Activated CD8-positive, alpha-beta memory T cell treated with anti-CD3 and anti-CD28 coated beads, Interleukin-2, amount 50 U/mL, for 24 hours (primary cell): ENCODE measurements around the gene HERPUD2.
"Not testable (repeated sequence)": the region's sequence is repeated elsewhere in the genome, so short reads cannot be mapped to it uniquely, and the experiment has no call there.

ENCODE experiments used
- DNase-seq: peaks from one replicate; pipeline ENCODE4 v3.0.0-alpha.2; 2020; ENCODE audit errors: extremely low read depth

HERPUD2 gene

DNA sequence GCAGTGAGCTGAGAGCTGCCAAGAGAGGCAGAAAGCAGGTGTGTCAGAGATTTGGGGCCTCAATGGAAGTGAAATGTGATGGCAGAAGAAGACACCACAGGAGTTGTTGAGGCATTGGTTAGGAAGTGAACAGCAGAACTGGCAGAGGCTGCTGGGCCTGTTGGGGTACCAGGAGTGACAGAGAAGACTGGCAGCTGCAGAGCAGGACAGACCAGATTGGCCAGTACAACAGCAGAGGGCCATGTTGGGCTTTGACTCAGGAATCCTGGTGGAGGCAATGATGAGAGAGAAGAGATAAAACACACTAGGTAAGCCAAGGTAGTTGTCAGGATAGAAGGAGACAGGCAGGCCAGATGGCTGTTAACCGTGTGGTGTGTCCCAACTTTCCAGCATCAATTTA lies 19.9 kb upstream of the HERPUD2 start:
- DNase-seq, result no peak

DNA sequence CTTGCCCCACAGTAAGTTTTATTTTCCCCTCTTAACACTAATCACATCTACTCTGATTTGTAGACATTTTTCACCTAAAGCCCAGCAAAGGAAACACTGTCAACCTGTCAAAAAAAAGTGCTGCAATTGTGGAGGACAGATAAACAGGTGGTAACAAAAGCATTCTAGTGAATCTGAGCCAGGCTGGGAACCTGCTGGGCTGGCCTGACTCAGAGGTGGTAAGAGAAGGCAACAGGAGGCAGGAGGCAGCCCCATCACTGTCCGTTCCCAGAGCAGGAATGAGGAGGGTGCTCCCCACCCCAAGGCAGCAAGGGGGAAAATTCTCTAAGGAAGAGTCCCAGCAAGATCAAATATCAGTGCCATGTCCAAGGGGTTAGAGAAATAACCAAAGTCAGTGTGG lies 19.5 kb upstream of the HERPUD2 start:
- DNase-seq, result no peak

DNA sequence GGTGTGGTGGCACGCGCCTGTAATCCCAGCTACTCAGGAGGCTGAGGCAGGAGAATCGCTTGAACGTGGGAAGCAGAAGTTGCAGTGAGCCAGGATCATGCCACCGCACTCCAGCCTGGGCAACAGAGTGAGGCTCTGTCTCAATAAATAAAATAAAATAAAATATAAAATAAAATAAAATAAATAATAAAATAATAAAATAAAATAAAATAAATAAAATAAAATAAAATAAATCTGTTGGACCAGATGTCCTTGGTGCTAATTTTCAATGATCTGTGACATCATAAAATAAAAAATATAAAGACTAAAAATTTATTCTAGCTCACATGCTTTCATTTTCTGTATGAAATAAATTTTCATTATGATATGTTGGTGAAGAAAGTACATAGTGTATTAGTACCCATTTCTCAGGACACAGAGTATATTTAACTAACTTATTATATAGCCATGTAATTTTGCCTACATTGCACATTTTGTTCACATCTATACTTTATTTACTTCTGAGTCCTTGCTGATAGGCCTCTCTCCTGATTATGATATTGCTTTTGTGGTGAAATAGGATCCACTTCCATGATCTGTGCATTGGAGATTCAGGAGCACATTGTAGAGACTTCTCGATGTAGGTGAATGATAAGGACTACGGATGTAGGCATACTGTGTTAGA lies 17.8 kb upstream of the HERPUD2 start:
- no peak for DNase-seq

DNA sequence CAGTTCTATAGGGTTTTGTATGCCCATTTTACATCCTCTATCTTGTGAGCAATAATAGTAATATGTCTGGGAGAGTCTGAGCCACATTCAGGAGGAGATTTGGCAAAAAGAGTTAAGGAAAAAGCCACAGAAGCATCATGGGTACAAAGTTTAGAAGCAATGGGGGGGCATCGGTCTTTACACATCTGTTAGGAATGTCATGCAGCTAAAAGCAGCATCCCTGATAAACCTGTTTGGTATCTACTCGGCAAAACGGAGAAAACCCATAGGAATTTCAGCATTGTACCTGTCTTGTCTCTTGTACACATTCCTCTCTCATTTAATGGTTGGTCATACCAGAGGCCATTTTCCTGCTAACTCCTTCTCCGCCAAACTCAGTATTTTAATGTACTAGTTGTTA lies 12.5 kb upstream of the HERPUD2 start:
- no peak for DNase-seq

DNA sequence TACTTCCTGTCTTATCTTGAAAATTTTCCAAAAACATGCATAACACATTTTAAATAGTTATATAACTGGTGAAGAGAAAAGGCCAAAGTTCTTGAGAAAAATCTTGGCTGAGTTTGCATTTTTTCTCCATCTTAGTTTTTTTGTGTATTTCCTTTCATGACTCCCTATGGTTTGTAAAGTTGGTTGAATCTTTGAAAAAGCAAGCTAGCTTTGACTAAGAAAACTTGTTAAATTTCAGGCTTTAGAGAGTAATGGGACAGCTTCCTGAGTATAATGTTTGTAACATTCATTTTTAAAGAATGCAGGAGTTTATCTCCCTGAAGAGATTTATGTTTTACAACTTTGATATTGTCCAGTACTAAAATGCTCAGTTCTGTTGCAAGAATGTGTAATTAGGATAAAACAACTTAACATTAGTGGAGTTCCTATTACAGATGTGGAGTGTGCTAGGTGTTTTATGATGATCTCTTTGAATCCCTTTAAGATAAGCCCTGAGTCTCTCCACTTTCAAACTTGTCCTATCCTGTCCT lies 11.1 kb upstream of the HERPUD2 start:
- no peak for DNase-seq

DNA sequence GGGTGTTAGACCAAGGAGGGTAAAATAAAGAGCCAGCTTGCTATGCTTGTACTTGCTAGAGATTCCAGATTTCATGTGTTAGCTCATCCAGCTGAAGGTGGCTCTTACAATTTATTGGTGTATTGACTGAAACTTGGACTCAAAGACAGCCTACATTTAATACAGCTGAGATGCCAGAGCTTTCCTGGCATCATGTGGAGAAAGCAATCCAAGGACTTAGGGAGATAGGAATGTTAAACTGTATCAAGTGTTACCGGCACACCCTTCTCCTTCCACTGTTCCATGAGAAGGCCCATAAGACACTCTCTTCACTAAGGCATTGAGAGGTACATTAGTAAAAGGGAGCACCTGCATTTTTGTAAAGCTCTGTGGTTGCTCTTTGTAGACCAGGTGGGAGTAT lies 9.3 kb upstream of the HERPUD2 start:
- DNase-seq, result no peak

DNA sequence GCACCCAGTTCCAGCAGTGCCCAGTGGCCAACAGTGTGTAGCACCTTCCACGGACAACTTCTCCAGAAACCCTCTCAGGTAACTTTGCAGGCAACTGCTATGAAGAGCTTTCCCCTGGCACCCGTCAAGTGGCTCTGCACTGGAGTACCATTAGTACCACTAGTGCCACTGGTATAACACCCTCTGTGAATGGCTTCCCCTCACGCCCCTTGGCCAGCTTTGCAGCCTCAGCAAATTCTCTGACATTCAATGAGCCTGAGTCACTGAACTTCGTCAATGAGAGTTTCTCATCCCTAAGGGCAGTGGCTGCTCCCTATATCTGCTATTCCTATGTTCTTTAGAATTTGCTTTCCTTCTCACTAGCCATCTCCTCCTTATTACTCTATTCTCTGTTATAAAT lies 7.6 kb upstream of the HERPUD2 start:
- no peak for DNase-seq

DNA sequence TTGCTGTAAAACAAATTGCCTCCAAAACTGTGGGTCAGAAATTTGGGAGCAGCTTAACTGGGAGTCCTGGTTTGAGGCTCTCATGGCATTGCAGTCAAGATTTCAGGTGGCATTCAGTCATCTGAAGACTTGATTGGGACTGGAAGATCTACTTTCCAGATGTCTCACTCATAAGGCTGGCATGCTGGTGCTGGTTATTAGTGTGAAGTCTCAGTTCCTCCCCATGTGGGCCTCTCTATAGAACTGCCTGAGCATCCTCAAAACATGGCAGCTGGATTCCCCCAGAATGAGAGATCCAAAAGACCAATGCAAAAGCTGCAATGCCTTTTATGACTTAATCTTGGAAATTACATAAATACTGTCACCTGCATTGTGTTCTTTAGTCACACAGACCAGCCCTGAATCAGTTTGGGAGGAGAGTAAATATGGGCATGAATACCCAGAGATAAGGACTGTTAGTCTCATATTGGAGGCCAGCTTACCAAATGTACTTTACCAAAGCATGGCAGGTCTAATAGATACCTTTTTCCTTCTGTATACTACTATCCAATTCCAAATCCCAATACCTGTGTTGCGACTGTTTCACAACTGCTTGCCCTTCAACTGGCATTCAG lies 6.5 kb upstream of the HERPUD2 start:
- no peak for DNase-seq

DNA sequence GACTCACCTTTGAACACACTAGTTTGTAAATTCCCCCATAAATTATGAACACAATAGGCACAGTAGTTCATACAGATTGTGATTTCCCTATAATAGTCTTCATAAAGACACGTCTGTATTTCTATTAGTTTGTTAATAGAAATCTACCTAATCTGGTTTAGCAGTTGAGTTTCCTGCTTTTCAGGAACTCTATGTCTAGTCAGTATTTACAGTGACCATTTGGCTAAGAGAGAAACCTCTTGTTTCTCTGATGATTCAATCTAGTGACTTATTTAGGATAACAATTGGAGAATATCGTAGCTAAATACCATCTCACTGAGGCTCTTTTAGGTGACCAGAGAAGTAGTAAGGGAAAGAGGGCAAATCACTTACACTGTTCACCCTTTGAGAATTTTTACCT lies 5.9 kb upstream of the HERPUD2 start:
- DNase-seq, result no peak

DNA sequence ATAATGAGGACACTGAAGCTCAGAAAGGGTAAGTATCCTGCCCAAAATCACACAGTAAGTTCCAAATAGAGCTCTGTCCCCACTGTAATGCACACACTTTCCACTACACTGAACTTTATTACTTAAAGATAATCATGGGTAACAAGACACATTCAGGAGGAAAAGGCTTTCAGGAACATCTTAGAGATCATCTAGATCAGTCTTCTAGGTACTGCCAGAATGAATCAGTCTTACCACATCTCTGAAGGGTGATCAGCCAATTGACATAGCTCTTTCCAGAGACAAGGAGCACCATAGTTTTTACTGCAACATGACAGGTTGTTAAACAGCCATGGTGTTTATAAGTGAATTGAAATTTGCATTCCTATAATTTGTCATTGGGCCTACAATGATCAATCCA lies 5.4 kb upstream of the HERPUD2 start:
- DNase-seq, result no peak

DNA sequence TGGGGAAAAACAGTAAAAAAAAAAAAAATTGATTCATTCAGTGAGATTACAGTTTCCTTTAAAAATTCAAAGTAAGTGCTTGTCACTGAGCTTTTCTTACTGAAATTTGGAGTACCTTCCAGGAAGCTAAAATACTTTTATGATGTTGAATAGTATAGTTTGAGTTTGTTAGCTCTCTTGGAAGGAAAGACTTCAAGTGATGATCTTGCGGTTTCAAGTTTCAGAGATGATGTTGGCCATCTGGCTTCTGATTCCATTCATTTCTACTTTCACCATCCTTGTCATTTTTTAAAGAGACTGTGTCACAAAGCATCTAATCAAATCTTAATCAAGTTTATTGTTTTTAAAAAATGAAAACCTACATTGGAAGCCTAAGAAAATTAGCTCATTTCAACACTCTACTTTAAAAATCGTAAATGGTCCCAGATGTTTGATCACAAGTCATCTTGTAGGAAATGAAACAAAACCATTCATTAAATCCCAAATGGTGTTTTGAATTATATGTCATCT lies 4.9 kb upstream of the HERPUD2 start:
- DNase-seq, result no peak

DNA sequence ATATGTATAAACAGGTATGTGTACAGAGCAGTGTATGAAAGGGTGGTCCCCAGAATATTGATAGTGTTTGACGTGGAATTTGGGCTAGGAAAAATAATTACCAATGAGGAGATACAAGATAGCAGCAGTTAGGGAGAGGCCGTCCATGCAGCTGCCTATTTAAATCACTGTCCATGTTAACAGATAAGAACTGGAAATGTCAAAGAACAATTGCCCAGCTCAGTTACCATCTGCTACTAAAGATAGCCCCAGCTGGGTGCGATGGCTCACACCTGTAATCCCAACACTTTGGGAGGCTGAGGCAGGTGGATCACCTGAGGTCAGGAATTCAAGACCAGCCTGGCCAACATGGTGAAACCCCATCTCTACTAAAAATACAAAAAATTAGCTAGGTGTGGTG lies 3.4 kb upstream of the HERPUD2 start:
- DNase-seq, result not testable (repeated sequence)

DNA sequence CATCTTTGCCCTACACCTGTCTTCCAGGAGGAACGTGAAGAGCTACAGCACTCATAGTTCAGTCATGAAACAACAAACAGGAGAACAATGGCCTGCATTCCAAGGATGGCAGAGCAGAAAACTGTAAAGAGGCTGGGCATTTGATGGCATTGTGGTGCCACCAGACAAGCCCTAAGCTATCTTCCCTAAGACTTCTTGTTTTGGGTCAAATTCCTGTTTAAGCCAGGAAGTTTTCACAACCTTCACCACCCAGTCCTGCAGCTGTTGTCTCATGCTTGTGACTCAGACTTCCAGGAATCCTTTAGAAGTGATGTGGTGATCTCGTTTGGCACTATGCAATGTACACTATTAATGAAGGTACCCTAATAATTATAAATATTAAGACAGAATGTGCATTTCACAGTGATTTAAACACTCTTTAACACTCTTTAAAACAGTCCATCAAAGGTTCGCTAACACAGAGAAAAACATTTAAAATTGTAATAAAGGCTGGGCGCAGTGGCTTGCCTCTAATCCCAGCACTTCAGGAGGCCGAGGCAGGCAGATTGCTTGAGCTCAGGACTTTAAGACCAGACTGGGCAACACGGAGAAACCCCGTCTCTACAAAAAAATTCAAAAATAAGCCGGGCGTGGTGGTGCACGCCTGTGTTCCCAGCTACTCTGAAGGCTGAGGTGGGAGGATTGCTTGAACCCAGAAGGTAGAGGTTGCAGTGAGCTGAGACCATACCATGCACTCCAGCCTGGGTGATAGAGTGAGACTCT lies 2.7 kb upstream of the HERPUD2 start:
- DNase-seq, result no peak

DNA sequence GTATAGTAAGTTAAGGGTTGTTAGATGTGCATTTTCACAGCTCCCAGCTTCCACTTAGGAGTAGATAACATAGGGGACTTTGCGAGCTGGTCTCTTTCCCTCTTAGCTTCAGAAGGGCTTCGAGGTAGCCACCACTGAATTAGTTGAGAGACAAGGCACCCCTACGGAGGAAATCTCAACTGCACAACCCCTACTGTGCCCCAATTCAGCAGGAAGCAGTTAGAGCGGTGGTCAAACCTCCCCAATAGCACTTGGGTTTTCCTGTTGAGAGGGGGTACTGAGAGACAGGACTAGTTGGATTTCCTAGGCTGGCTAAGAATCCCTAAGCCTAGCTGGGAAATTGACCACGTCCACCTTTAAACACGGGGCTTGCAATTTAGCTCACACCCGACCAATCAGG lies 1.1 kb upstream of the HERPUD2 start:
- no peak for DNase-seq

DNA sequence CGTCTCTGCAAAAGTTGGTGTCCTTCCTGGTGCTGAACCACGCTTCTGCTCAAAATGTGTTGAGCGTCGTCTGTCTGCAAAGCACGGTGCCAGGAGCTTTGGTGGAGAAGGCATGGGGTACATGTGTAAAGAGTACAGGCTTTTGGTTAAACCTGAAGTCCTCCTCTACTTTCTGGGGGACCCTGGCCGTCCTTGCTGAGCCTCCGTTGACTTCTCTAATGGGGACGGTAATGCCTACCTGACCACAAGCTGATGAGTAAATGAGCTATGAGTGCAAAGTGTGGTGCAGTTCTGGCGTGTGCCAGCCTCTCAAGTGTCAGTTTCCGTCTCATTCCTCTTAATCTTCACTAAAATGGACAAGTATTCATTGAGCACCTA lies 527 bp upstream of the HERPUD2 start:
- no peak for DNase-seq

DNA sequence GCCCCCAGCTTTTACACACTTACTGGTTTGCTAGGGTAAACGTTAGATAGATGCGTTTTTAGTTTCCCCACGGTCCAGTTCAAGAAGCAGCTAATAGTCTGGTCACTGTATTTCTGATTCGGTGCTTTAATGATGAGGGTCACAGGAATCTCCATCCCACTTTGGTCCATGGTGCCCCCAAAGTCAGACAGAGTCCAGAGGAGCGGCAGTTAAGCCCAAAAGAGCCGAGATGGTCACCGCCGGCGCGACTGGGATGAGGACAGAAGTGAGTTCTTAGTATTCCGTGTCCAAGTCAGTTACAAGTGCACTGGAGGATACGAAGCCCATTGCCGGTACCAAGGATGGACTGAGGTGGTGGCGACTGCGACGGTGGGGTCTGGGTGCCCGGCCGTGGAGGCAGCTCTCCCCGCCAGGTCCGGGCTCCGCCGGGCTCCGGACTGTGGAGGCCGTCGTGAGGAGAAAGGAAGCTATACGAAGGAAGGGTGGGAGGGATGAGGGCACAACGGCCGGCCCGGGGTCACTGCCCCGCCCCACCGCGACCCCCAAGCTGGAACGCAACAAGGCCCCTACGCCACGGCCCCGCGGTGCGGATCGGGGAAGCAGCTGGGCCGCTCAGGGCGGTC lies 663 bp downstream of the HERPUD2 start:
- DNase-seq, result no peak

DNA sequence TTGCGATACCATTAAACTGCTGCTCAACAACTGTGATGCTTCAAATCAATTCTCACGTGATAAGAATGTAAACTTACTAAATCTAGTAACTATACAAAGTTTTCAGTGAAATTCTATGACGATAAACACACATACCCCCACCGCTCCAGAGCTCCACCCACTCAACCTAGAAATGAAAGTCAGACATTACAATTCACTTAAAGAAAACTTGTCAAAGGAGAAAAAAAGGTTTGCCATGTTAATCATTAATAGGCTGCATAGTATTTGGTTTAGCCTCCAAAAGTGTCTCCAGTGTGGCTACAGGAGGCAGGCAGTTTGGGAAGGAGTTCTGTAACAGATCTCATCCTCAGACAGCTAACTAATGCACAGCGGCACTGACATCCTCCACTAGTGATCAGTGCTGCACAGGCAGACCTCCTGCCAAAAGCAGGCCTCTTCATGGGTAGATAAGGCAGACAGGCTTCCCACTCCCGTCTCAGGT lies 3.1 kb downstream of the HERPUD2 start:
- DNase-seq, result no peak

DNA sequence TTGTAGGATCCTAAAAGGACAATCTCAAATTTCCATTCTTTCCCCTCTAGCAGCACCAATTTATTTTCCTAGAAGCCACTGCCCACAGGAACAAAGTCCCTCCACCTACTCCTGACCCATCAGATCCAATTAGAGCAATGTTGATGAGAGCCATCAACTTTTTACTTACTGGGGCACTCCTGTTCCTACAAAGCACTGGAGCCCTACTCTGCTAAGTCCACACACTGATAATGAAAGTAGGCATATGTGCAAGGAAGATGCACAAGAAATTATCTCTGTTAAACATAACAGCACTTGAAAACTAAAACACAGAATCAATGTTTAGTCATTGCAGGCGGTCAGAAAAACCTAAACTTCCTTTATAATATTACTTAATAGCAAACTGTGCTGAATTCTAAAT lies 3.6 kb downstream of the HERPUD2 start:
- no peak for DNase-seq

DNA sequence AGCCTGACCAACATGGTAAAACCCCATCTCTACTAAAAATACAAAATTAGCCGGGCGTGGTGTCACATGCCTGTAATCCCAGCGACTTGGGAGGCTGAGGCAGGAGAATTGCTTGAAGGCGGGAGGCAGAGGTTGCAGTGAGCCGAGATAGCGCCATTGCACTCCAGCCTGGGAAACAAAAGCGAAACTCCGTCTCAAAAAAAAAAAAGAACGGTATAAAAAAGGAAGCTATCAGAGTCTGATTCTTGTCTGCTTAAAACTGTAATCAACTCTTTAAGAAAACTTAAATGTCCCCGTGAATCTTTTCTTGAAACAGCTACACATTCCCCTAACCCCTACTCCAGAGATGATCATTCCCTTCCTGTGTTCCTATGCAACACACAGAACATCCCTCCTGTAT lies 4.3 kb downstream of the HERPUD2 start:
- DNase-seq, result not testable (repeated sequence)

DNA sequence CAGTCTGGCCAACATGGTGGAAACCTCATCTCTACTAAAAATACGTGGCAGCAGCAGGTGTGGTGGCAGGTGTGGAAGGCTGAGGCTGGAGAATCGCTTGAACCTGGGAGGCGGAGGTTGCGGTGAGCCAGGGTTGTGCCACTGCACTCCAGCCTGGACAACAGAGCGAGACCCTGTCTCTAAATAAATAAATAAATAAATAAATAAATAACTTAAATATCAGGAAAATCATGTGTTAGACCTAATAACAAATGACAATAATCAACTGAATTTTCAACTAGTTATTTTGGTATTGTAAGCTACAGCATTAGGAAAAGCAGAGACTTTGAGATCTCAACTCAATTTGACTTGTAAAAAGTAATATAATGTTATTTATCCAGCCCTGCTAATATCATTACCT lies 9.2 kb downstream of the HERPUD2 start:
- no peak for DNase-seq

DNA sequence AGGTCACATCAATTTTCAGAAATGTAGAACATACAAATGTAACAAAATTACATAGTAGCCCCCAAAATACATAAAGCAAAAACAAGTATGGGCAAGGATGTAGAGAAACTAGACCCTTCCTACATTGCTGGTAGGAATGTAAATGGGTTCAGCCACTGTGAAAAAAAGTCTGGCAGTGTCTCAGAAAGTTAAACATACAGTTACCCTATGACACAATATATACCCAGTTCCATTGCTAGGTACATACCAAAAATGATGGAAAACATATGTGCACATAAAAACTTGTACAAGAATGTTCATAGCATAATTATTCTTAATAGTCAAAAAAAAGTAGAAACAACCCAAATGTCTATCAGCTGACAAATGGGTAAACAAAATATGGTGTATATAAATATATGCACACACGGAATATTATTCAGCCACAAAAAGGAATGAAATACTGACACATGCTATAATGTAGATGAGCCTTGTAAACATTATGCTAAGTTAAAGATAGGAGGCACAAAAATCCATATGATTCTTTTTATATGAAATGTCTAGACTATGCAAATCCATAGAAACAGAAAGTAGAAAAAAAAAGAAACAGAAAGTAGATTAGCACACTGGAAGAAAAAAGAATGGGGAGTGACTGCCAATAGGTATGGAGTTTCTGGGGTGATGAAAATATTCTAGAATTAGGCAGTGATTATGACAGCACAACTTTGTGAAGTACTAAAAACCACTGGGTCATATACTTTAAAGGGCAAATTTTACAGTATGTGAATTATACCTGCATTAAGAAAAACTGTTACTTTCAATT lies 13.5 kb downstream of the HERPUD2 start:
- DNase-seq, result no peak
